Hepatocyte (in vitro differentiated cells): ENCODE measurements around the gene SCAI. TPM values are rescaled to one million over a fixed set of nuclear protein-coding genes. Genes with fewer than 3 reads are reported as not detected.

Source experiments
- DNase-seq: peaks from one replicate; pipeline ENCODE4 v3.0.0-alpha.2; 2016; ENCODE audit warnings: low spot score
- H2AFZ ChIP-seq: fragments of 200-600 bp; sonication (generic); 2 replicates; pipeline ENCODE4 v1.6.0; 2016; ENCODE audit warnings: antibody characterized with exemption, mild to moderate bottlenecking
- H3K27ac ChIP-seq: fragments of 200-600 bp; sonication (generic); 2 replicates; pipeline ENCODE4 v1.5.1; 2016; ENCODE audit warnings: mild to moderate bottlenecking
- H3K27me3 ChIP-seq: fragments of 200-600 bp; sonication (generic); 2 replicates; pipeline ENCODE4 v1.6.1; 2016
- H3K36me3 ChIP-seq: fragments of 200-600 bp; sonication (generic); replicated peaks from 2 replicates; pipeline ENCODE4 v1.5.1; 2016; ENCODE audit warnings: low read depth; ENCODE audit not compliant: insufficient read depth
- H3K4me1 ChIP-seq: fragments of 200-600 bp; sonication (generic); 2 replicates; pipeline ENCODE4 v1.5.1; 2016; ENCODE audit warnings: mild to moderate bottlenecking, moderate library complexity; ENCODE audit not compliant: insufficient read depth
- H3K4me2 ChIP-seq: fragments of 200-600 bp; sonication (generic); 2 replicates; pipeline ENCODE4 v1.6.0; 2016
- H3K4me3 ChIP-seq: fragments of 200-600 bp; sonication (generic); 2 replicates; pipeline ENCODE4 v1.5.1; 2016; ENCODE audit warnings: mild to moderate bottlenecking
- H3K79me2 ChIP-seq: fragments of 200-600 bp; sonication (generic); 2 replicates; pipeline ENCODE4 v1.6.0; 2017; ENCODE audit warnings: mild to moderate bottlenecking
- H3K9me2 ChIP-seq: fragments of 200-600 bp; sonication (generic); replicated peaks from 2 replicates; pipeline ENCODE4 v1.6.0; 2017; ENCODE audit warnings: mild to moderate bottlenecking; ENCODE audit not compliant: insufficient read depth
- H3K9me3 ChIP-seq: fragments of 200-600 bp; sonication (generic); 2 replicates; pipeline ENCODE4 v1.5.1; 2016; ENCODE audit warnings: low read depth, mild to moderate bottlenecking
- H4K20me1 ChIP-seq: fragments of 200-600 bp; sonication (generic); 2 replicates; pipeline ENCODE4 v1.6.0; 2016; ENCODE audit warnings: mild to moderate bottlenecking; ENCODE audit not compliant: insufficient read depth, poor library complexity, severe bottlenecking
- EZH2 ChIP-seq: fragments of 200-600 bp; sonication (generic); IDR thresholded peaks from 2 replicates; pipeline ENCODE4 v1.6.1; 2016; ENCODE audit warnings: antibody characterized with exemption, mild to moderate bottlenecking, borderline replicate concordance
- EZH2phosphoT487 ChIP-seq: fragments of 200-600 bp; sonication (generic); IDR thresholded peaks from one replicate; pipeline ENCODE4 v1.6.1; 2018; ENCODE audit warnings: antibody characterized with exemption, mild to moderate bottlenecking, low read depth, moderate library complexity; ENCODE audit not compliant: unreplicated experiment, severe bottlenecking
- WGBS: methylation state at CpG from one replicate; pipeline ENCODE4 v1.1.6; 2016; ENCODE audit warnings: low lambda C conversion rate; ENCODE audit errors: missing lambda C conversion rate; 5-methylcytosine and 5-hydroxymethylcytosine counted together
- polyA plus RNA-seq: library from polyadenylated mRNA; unstranded; fragments of >200 nt; fragmentation: Nextera tagmentation; extraction: Ambion mirVana; gene quantifications from 2 replicates; pipeline ENCODE4 v1.2.1, GENCODE V29; 2016
- total RNA-seq: library from RNA; depleted of rRNA; stranded (reverse); fragments of >200 nt; gene quantifications from 2 replicates; pipeline ENCODE4 v1.2.3, GENCODE V29; 2014
- TF ChIP-seq, protein P1 (sequence below): fragments of 200-600 bp; sonication (generic); IDR thresholded peaks from 2 replicates; pipeline ENCODE4 v1.5.1; 2016; ENCODE audit warnings: antibody characterized with exemption, mild to moderate bottlenecking; ENCODE audit not compliant: poor library complexity

The SCAI gene
- total and polyA plus RNA-seq, 2 experiments from 2014 or later, result 0.97 to 10.5 TPM

DNA sequence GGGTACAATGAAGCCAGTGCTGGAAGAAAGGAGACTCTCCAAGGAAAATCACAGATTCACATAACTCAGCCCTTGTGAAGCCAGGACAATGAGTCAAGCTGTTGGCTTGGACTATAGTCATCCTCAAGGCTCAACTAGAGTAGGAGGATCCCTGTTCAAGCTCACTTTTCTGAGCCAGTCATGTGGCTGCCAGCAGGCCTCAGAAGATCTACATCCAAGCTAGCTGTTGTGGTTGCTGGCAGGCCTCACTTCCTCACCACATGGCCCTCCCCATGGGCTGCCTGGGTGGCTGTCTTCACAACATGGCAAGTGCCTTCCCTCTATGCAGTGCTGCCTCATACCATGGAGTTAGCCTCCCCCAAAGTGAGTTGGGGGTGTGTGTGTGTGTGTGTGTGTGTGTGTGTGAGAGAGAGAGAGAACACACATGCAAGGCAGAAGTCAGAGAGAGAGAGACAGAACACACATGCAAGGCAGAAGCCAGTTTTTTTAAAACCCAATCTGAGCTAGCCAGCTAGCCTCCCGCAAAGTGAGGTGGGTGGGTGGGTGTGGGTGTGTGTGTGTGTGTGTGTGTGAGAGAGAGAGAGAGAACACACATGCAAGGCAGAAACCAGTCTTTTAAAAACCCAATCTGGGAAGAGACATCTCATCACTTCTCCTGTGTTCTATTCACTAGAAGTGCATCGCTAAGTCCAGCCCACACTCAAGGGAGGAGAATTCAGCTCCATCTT is 17.1 kb downstream of the SCAI start:
- Histone ChIP-seq H3K4me2 (no peak overlapping the region), H3K9me2 (no peaks in the 10 kb centered on the region)
- 84% methylated on average over 2 of the region's 2 CpGs for WGBS

DNA sequence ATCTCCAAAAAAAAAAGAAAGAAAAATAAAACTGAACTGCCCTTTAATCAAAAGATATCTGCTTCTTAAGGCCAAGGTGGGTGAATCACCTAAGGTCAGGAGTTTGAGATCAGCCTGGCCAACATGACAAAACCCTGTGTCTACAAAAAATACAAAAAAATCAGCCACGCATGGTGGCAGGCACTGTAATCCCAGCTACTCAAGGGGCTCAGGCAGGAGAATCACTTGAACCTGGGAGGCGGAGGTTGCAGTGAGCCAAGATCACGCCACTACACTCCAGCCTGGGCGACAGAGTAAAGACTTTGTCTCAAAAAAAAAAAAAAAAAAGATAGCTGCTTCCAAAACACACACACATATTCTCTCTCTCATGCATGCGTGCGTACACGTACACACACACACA is 17.8 kb downstream of the SCAI start:
- Histone ChIP-seq H3K79me2 (peaks cover 34% of the 10 kb centered on the region), H4K20me1 (no peaks in the 10 kb centered on the region), H2AFZ (no peak overlapping the region), H3K4me1 (no peaks in the 10 kb centered on the region), H3K4me2 (no peak overlapping the region), H3K9me2 (no peaks in the 10 kb centered on the region), H3K4me3 (no peak overlapping the region), H3K36me3 (no peaks in the 10 kb centered on the region), H3K27ac (peak overlapping the region; percentile 48), H3K27me3 (no peaks in the 10 kb centered on the region), H3K9me3 (no peaks in the 10 kb centered on the region)
- DNase-seq, result no peak
- 87% methylated on average over 7 of the region's 7 CpGs for WGBS
- no peak for TF ChIP-seq EZH2phosphoT487
- TF ChIP-seq, protein P1, sequence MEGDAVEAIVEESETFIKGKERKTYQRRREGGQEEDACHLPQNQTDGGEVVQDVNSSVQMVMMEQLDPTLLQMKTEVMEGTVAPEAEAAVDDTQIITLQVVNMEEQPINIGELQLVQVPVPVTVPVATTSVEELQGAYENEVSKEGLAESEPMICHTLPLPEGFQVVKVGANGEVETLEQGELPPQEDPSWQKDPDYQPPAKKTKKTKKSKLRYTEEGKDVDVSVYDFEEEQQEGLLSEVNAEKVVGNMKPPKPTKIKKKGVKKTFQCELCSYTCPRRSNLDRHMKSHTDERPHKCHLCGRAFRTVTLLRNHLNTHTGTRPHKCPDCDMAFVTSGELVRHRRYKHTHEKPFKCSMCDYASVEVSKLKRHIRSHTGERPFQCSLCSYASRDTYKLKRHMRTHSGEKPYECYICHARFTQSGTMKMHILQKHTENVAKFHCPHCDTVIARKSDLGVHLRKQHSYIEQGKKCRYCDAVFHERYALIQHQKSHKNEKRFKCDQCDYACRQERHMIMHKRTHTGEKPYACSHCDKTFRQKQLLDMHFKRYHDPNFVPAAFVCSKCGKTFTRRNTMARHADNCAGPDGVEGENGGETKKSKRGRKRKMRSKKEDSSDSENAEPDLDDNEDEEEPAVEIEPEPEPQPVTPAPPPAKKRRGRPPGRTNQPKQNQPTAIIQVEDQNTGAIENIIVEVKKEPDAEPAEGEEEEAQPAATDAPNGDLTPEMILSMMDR, result no peak
- TF ChIP-seq EZH2, result no peak

More for the DNA sequence above, 17.1 kb downstream of the SCAI start:
- TF ChIP-seq EZH2phosphoT487, result no peak
- no peak for TF ChIP-seq EZH2
- TF ChIP-seq, protein P1, result no peak
- Histone ChIP-seq H3K27me3 (no peaks in the 10 kb centered on the region), H3K79me2 (peaks cover 35% of the 10 kb centered on the region), H4K20me1 (no peaks in the 10 kb centered on the region), H3K36me3 (no peaks in the 10 kb centered on the region), H3K4me3 (no peak overlapping the region), H3K27ac (peak overlapping the region; percentile 48), H3K4me1 (no peaks in the 10 kb centered on the region), H2AFZ (no peak overlapping the region), H3K9me3 (no peaks in the 10 kb centered on the region)
- DNase-seq, result peak; percentile 73

DNA sequence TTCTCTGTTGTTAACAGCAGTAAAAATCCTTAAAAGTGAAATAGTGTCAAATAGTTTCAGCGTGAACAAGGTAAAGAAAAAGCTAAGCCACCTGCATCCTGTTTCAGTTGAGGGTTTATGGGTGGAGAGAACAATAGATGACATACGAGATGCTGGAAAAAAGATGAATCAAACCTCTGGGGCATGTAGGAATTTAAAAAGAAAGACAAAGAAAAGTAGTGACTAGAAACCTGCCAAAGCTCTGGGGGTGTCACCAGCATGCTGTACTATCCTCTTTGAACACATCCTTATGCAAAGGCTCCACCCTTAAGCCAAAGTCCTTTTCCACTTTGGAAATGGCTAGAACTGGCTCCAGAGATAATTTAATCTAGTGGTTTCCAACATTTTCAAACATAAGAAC is 22.2 kb downstream of the SCAI start:
- no peak overlapping the region for H3K4me3 ChIP-seq
- no peaks in the 10 kb centered on the region for H3K9me3 ChIP-seq
- no peaks in the 10 kb centered on the region for H4K20me1 ChIP-seq
- no peak overlapping the region for H3K4me2 ChIP-seq
- WGBS, result 72% methylated on average over 2 of the region's 2 CpGs
- H3K27me3 ChIP-seq, result no peaks in the 10 kb centered on the region
- H3K36me3 ChIP-seq, result no peaks in the 10 kb centered on the region
- H3K4me1 ChIP-seq, result no peaks in the 10 kb centered on the region
- DNase-seq, result no peak
- H3K79me2 ChIP-seq, result peaks cover 17% of the 10 kb centered on the region
- TF ChIP-seq EZH2phosphoT487 (no peak), EZH2 (no peak)
- TF ChIP-seq, protein P1, result no peak
- no peaks in the 10 kb centered on the region for H3K9me2 ChIP-seq
- no peak overlapping the region for H2AFZ ChIP-seq
- no peak overlapping the region for H3K27ac ChIP-seq
